Esophagus muscularis mucosa (tissue), 4 donors: ENCODE measurements around the gene THSD1. TPM values are rescaled to one million over a fixed set of nuclear protein-coding genes. Genes with fewer than 3 reads are reported as not detected.

Experiments used
- DNase-seq: peaks from one replicate; pipeline ENCODE4 v3.0.0-alpha.2; 2017; ENCODE audit errors: extremely low spot score
- H3K27ac ChIP-seq, 4 donors: fragments of 200-600 bp; sonication (generic); replicated peaks in 1 of 4; 1 replicate in 3 of 4; 2 replicates in 1 of 4; pipeline ENCODE4 v1.5.1; 2016 to 2019; ENCODE audit warnings: mild to moderate bottlenecking in 1 of 4
- H3K27me3 ChIP-seq, 4 donors: fragments of 200-600 bp; sonication (generic); one replicate each; pipeline versions ENCODE4 v1.5.1 to v1.6.0; 2016 to 2019
- H3K36me3 ChIP-seq, 4 donors: fragments of 200-600 bp; sonication (generic); one replicate each; pipeline ENCODE4 v1.5.1; 2016 to 2019
- H3K4me1 ChIP-seq, 4 donors: fragments of 200-600 bp; sonication (generic); one replicate each; pipeline ENCODE4 v1.5.1; 2016 to 2019
- H3K4me3 ChIP-seq, 4 donors: fragments of 200-600 bp; sonication (generic); 1 replicate in 2 of 4; 2 replicates in 2 of 4; pipeline ENCODE4 v1.5.1; 2016 to 2019; ENCODE audit warnings: mild to moderate bottlenecking in 4 of 4, moderate library complexity in 1 of 4
- H3K9me3 ChIP-seq, 4 donors: fragments of 200-600 bp; sonication (generic); 1 replicate in 3 of 4; 2 replicates in 1 of 4; pipeline ENCODE4 v1.5.1; 2016 to 2019
- EP300 ChIP-seq: sonication (generic); formaldehyde crosslinking; IDR thresholded peaks from one replicate; pipeline ENCODE4 v1.6.1; 2017; ENCODE audit warnings: antibody characterized with exemption
- POLR2A ChIP-seq: fragments of 450-650 bp; IDR thresholded peaks from one replicate; pipeline ENCODE4 v1.6.1; 2017; ENCODE audit warnings: antibody characterized with exemption, moderate library complexity, mild to moderate bottlenecking, low read depth
- POLR2AphosphoS5 ChIP-seq, 2 donors: sonication (generic); formaldehyde crosslinking; IDR thresholded peaks; one replicate each; pipeline ENCODE4 v1.6.1; 2017; ENCODE audit warnings: antibody characterized with exemption in 2 of 2
- WGBS: methylation state at CpG from one replicate; pipeline ENCODE4 v1.1.5; 2018; 5-methylcytosine and 5-hydroxymethylcytosine counted together
- intact Hi-C: fragments of 100-400 bp; cut with DNase I; formaldehyde crosslinking; loops from one replicate; pipeline ENCODE4 v1.15.1; 2023
- total RNA-seq, 4 donors: library from RNA; depleted of rRNA; stranded (reverse); fragments of >200 nt; gene quantifications; one replicate each; pipeline versions ENCODE4 v1.1.0 to v1.2.1, GENCODE V29; 2016
- TF ChIP-seq, protein P1 (sequence below), 3 experiments: fragments of 200-600 bp in 2 of 3; fragments of 450-650 bp in 1 of 3; sonication (generic) in 2 of 3; IDR thresholded peaks; one replicate each; pipeline ENCODE4 v1.5.1; 2017 to 2019; ENCODE audit warnings: antibody characterized with exemption in 3 of 3, mild to moderate bottlenecking in 2 of 3, moderate library complexity in 1 of 3

The THSD1 gene
- total RNA-seq, 4 donors from 2014 or later: 5.4 to 7.5 (median 6.8) TPM

DNA sequence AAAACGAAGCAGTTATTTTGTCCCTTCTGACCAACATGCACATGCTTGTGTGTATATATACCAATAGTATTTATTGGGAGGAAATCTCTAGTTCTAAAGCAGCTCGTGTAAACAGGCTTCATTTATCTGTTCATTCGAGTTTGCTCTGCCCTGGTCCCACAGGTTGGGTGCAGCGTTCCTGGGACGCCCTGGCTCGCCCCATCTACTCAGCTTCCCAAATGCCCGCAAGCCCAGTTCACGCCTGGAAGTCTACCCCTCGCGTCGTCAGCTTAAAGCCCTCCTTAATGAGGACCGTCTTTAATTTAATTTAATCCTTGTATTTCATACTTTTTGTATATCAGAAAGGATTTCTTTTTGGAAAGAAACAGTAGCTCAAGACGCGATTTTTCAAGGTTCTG, 604 bp downstream of the THSD1 start:
- intact Hi-C loops: no loop called here
- no peak for DNase-seq
- Histone ChIP-seq H3K36me3 (peaks cover 0 to under 1% (median 0%) of the 10 kb centered on the region in 4 donors), H3K27me3 (peaks cover 0 to 26% (median 8%) of the 10 kb centered on the region in 4 donors), H3K9me3 (no peaks in the 10 kb centered on the region), H3K27ac (peak overlapping the region in 3 of 4 donors; percentile 55 to 76 (median 63)), H3K4me3 (peak overlapping the region; percentile 50 to 62 (median 58)), H3K4me1 (peaks cover 7 to 17% (median 16%) of the 10 kb centered on the region in 4 donors)
- no peak for TF ChIP-seq EP300
- TF ChIP-seq POLR2A: no peak
- TF ChIP-seq POLR2AphosphoS5 (IDR thresholded peaks at IDR 0.05): no peak
- TF ChIP-seq, protein P1, sequence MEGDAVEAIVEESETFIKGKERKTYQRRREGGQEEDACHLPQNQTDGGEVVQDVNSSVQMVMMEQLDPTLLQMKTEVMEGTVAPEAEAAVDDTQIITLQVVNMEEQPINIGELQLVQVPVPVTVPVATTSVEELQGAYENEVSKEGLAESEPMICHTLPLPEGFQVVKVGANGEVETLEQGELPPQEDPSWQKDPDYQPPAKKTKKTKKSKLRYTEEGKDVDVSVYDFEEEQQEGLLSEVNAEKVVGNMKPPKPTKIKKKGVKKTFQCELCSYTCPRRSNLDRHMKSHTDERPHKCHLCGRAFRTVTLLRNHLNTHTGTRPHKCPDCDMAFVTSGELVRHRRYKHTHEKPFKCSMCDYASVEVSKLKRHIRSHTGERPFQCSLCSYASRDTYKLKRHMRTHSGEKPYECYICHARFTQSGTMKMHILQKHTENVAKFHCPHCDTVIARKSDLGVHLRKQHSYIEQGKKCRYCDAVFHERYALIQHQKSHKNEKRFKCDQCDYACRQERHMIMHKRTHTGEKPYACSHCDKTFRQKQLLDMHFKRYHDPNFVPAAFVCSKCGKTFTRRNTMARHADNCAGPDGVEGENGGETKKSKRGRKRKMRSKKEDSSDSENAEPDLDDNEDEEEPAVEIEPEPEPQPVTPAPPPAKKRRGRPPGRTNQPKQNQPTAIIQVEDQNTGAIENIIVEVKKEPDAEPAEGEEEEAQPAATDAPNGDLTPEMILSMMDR (IDR thresholded peaks at IDR 0.05): no peak
- 17% methylated on average over 14 of the region's 14 CpGs for WGBS

DNA sequence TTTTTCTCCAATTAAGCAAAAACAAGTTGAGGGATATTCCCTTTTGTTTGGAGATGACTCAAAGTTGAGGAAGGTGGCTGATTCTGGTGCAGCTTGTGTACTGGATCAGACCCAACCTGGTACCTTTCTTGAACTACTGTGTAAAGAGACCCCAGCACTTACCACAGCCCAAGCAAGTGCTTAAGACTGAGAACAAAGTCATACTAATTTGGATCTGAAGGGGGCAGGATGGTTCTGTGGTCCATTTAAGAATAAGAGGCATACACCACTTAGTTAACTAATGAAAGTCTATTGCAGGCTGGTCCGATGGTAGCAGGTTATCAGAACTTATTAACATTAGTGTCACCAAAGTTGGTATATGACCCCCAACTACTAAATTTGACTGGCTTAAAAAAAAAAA, 6.3 kb downstream of the THSD1 start:
- WGBS: 70% methylated on average over 1 of the region's 1 CpG
- intact Hi-C loops: no loop called here

DNA sequence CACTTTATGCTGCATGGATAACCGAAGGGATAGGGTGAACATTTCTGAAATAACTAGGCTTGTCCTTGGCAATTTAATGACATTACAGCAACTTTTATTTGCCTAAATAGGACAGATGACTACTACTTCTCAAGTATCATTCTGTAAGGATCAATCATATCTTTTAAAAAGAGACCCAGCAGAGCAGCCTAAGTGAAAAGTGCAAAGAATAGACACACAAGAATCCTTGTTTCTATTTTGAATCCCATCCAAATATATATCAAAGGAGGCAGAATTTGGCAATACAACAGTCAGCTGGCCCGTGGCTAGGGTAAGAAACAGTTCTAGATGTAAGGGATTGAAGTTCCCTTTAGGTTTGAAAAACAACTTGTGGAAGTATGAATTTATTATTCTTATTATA, 6.9 kb downstream of the THSD1 start:
- intact Hi-C loops: no loop called here
- TF ChIP-seq EP300: no peak
- TF ChIP-seq POLR2AphosphoS5 (IDR thresholded peaks at IDR 0.05): no peak
- TF ChIP-seq, protein P1 (IDR thresholded peaks at IDR 0.05): no peak
- TF ChIP-seq POLR2A: no peak

More for the DNA sequence above, 6.3 kb downstream of the THSD1 start:
- no peak overlapping the region for H3K4me3 ChIP-seq
- peaks cover 0 to 4% (median 1%) of the 10 kb centered on the region in 4 donors for H3K4me1 ChIP-seq
- peaks cover 0 to 13% (median 0%) of the 10 kb centered on the region in 4 donors for H3K36me3 ChIP-seq
- TF ChIP-seq, protein P1 (IDR thresholded peaks at IDR 0.05): no peak
- TF ChIP-seq EP300 (no peak), POLR2A (no peak), POLR2AphosphoS5 (IDR thresholded peaks at IDR 0.05) (no peak)
- no peaks in the 10 kb centered on the region for H3K9me3 ChIP-seq
- H3K27me3 ChIP-seq: peaks cover 0 to 5% (median 0%) of the 10 kb centered on the region in 4 donors
- H3K27ac ChIP-seq: no peak overlapping the region
- no peak for DNase-seq

DNA sequence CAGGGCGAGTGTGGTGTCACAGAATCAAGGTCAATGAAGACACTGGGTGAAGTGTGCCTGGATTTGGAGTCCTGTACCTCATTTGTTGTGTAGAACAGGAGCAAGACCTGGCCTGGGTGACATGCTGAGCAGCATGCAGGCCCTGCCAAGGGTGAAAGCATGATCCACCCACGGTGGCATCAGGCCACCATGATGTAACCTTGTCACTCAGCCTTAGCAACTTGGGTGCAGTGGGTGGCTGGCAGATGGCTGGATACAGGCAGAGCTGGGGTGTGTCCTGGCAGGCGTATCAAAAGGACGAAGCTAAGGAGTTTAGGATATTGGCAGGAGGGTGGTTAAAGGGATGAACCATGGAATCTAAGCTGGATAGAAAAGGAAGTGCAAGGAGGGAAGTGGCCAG, 10.3 kb downstream of the THSD1 start:
- Histone ChIP-seq H3K9me3 (no peaks in the 10 kb centered on the region), H3K27ac (no peak overlapping the region), H3K4me1 (peaks cover 0 to 4% (median 1%) of the 10 kb centered on the region in 4 donors), H3K27me3 (no peaks in the 10 kb centered on the region), H3K4me3 (no peak overlapping the region), H3K36me3 (peaks cover 0 to 18% (median 0%) of the 10 kb centered on the region in 4 donors)
- intact Hi-C loops: no loop called here
- no peak for DNase-seq
- TF ChIP-seq, protein P1 (IDR thresholded peaks at IDR 0.05): no peak
- no peak for TF ChIP-seq POLR2A
- TF ChIP-seq EP300: no peak
- no peak for TF ChIP-seq POLR2AphosphoS5 (IDR thresholded peaks at IDR 0.05)
- WGBS: 82% methylated on average over 3 of the region's 4 CpGs

More for the DNA sequence above, 6.9 kb downstream of the THSD1 start:
- H3K27ac ChIP-seq: no peak overlapping the region
- DNase-seq: no peak
- H3K27me3 ChIP-seq: peaks cover 0 to under 1% (median 0%) of the 10 kb centered on the region in 4 donors
- no peak overlapping the region for H3K4me3 ChIP-seq
- peaks cover 0 to 4% (median 1%) of the 10 kb centered on the region in 4 donors for H3K4me1 ChIP-seq
- WGBS: 39% methylated on average over 2 of the region's 2 CpGs
- H3K36me3 ChIP-seq: peaks cover 0 to 13% (median 0%) of the 10 kb centered on the region in 4 donors
- H3K9me3 ChIP-seq: no peaks in the 10 kb centered on the region

- Histone ChIP-seq H3K4me1 (peaks cover 0 to 4% (median 1%) of the 10 kb centered on the region in 4 donors), H3K27ac (no peak overlapping the region), H3K27me3 (no peaks in the 10 kb centered on the region), H3K36me3 (peaks cover 0 to 14% (median 0%) of the 10 kb centered on the region in 4 donors), H3K9me3 (no peaks in the 10 kb centered on the region), H3K4me3 (no peak overlapping the region)
- DNase-seq: no peak
- TF ChIP-seq POLR2AphosphoS5 (IDR thresholded peaks at IDR 0.05) (no peak), POLR2A (no peak), EP300 (no peak)
- TF ChIP-seq, protein P1 (IDR thresholded peaks at IDR 0.05): no peak
- 81% methylated on average over 2 of the region's 2 CpGs for WGBS
- intact Hi-C loops: no loop called here
These were observed 11.4 kb downstream of the THSD1 start for GRCh38 chr13:52394586-52394985.
